Activated T-cell treated with anti-CD3 and anti-CD28 coated beads for 48 hours (primary cell): ENCODE data around the gene ZBTB20.

ENCODE experiments used
- DNase-seq: peaks from one replicate; pipeline ENCODE4 v3.0.0-alpha.2; 2020; ENCODE audit warnings: low read depth

Gene ZBTB20

GRCh38 chr3:114469070-114469469 lies 678.0 kb downstream of the ZBTB20 start:
- DNase-seq = no peak

- DNase-seq = no peak
Observed at GRCh38 chr3:114466816-114467215, 680.3 kb downstream of the ZBTB20 start.

GRCh38 chr3:114466251-114466650 lies 680.8 kb downstream of the ZBTB20 start:
- no peak for DNase-seq

- no peak for DNase-seq
Observed at GRCh38 chr3:114464548-114464947, 682.5 kb downstream of the ZBTB20 start.

GRCh38 chr3:114462750-114463149 lies 684.3 kb downstream of the ZBTB20 start:
- no peak for DNase-seq

GRCh38 chr3:114460459-114460858 lies 686.6 kb downstream of the ZBTB20 start:
- DNase-seq = no peak

- DNase-seq = no peak
Observed at GRCh38 chr3:114456742-114457141, 690.3 kb downstream of the ZBTB20 start.

GRCh38 chr3:114455432-114455831 lies 691.7 kb downstream of the ZBTB20 start:
- no peak for DNase-seq

GRCh38 chr3:114454551-114455251 lies 692.4 kb downstream of the ZBTB20 start:
- DNase-seq = no peak

GRCh38 chr3:114453361-114453780 lies 693.7 kb downstream of the ZBTB20 start:
- DNase-seq = no peak

GRCh38 chr3:114452937-114453336 lies 694.2 kb downstream of the ZBTB20 start:
- DNase-seq = no peak

- DNase-seq = no peak
Observed at GRCh38 chr3:114452256-114452655, 694.8 kb downstream of the ZBTB20 start.

GRCh38 chr3:114451561-114452018 lies 695.5 kb downstream of the ZBTB20 start:
- DNase-seq = no peak

- no peak for DNase-seq
Observed at GRCh38 chr3:114451051-114451451, 696.0 kb downstream of the ZBTB20 start.

GRCh38 chr3:114450008-114450596 lies 697.0 kb downstream of the ZBTB20 start:
- DNase-seq = no peak

- no peak for DNase-seq
Observed at GRCh38 chr3:114449271-114450007, 697.6 kb downstream of the ZBTB20 start.

GRCh38 chr3:114447950-114448479 lies 699.1 kb downstream of the ZBTB20 start:
- no peak for DNase-seq

GRCh38 chr3:114447545-114447944 lies 699.5 kb downstream of the ZBTB20 start:
- no peak for DNase-seq

GRCh38 chr3:114446600-114446999 lies 700.5 kb downstream of the ZBTB20 start:
- no peak for DNase-seq

- no peak for DNase-seq
Observed at GRCh38 chr3:114445233-114445632, 701.9 kb downstream of the ZBTB20 start.

- DNase-seq = no peak
Observed at GRCh38 chr3:114444216-114444615, 702.9 kb downstream of the ZBTB20 start.

- DNase-seq = no peak
Observed at GRCh38 chr3:114442246-114442645, 704.8 kb downstream of the ZBTB20 start.

GRCh38 chr3:114441386-114441785 lies 705.7 kb downstream of the ZBTB20 start:
- no peak for DNase-seq
